ENCODE measurements around the gene UBE2N. TPM values are rescaled to one million over a fixed set of nuclear protein-coding genes. Genes with fewer than 3 reads are reported as not detected.

Gene UBE2N

DNA sequence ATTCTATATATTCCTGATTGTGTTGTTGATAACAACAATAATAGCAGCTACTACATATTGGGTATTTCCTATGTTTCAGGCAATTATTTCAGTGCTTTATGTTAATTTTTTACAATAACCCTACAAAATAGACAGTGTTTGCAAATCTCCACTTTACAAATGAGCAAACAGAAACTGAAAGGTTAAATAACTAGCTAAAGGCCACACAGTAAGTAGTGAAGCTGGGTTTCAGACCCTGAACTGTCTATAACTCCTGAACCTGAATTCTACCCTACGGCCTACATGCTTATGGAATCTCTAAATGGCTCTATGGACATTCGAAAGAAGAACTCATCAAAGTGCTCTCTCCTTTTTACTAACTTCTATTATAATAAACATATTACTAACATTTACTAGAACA is 83.7 kb downstream of the UBE2N start:
- H3K4me1 ChIP-seq (ENCODE audit: control insufficient read depth, low read depth, low read length) = peaks cover 2% of the 10 kb centered on the region
- H2BK5ac ChIP-seq (ENCODE audit: low read length) = no peak overlapping the region
- H3K18ac ChIP-seq (ENCODE audit: low read length) = no peak overlapping the region
- H3K4ac ChIP-seq (ENCODE audit: low read depth, low read length) = no peak overlapping the region
- no peaks in the 10 kb centered on the region for H3K36me3 ChIP-seq (ENCODE audit: control insufficient read depth, insufficient read depth, low read length)
- H3K79me1 ChIP-seq (ENCODE audit: low read length) = no peaks in the 10 kb centered on the region
- H3K9ac ChIP-seq (ENCODE audit: low read length) = no peak overlapping the region
- no peak overlapping the region for H2BK15ac ChIP-seq (replicated peaks; ENCODE audit: low read depth)
- no peak overlapping the region for H3K56ac ChIP-seq (ENCODE audit: low read length)
- no peaks in the 10 kb centered on the region for H3K27me3 ChIP-seq (ENCODE audit: insufficient read depth, low read length, poor library complexity)
- H3K23ac ChIP-seq (ENCODE audit: low read length) = no peak overlapping the region
- WGBS (ENCODE audit: extremely low coverage, insufficient coverage, low lambda C conversion rate) = no CpG with 5 or more reads among the region's 2 CpGs
- H2BK120ac ChIP-seq (ENCODE audit: low read depth, low read length) = no peak overlapping the region
- H3K79me2 ChIP-seq (ENCODE audit: control insufficient read depth, insufficient read depth, low read length) = no peaks in the 10 kb centered on the region
- H2AK5ac ChIP-seq (ENCODE audit: low read length) = no peak overlapping the region
- no peak overlapping the region for H3K4me2 ChIP-seq (ENCODE audit: low read length)
- H4K8ac ChIP-seq (ENCODE audit: low read depth, low read length) = no peak overlapping the region
- H4K5ac ChIP-seq (ENCODE audit: low read length) = no peak overlapping the region
- no peak for DNase-seq
- no peak overlapping the region for H3K4me3 ChIP-seq (ENCODE audit: low read length)
- H3K27ac ChIP-seq (ENCODE audit: low read depth, low read length) = no peak overlapping the region

DNA sequence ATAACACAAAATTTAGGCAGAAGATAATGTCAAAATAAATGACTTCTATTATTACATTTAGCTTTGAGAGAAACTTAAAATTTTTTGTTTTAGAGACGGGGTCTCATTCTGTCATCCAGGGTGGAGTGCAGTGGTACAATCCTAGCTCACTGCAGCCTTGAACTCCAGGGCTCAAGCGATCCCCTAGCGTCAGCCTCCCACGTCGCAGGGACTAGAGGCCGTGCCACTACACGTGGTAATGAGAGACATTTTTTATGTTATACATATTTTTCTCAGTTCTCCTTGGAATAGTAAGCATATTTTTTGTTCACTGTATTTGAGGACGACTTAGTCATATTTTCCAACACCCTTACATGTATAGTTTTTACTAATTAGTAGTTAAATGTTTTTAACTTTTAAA is 85.5 kb downstream of the UBE2N start:
- H3K56ac ChIP-seq (ENCODE audit: low read length) = no peak overlapping the region
- H2BK5ac ChIP-seq (ENCODE audit: low read length) = no peak overlapping the region
- no peak overlapping the region for H4K8ac ChIP-seq (ENCODE audit: low read depth, low read length)
- no peak overlapping the region for H3K4me3 ChIP-seq (ENCODE audit: low read length)
- no peak overlapping the region for H2BK120ac ChIP-seq (ENCODE audit: low read depth, low read length)
- no peak overlapping the region for H3K18ac ChIP-seq (ENCODE audit: low read length)
- no peak overlapping the region for H3K27ac ChIP-seq (ENCODE audit: low read depth, low read length)
- H3K36me3 ChIP-seq (ENCODE audit: control insufficient read depth, insufficient read depth, low read length) = no peaks in the 10 kb centered on the region
- H3K79me2 ChIP-seq (ENCODE audit: control insufficient read depth, insufficient read depth, low read length) = no peaks in the 10 kb centered on the region
- H2AK5ac ChIP-seq (ENCODE audit: low read length) = no peak overlapping the region
- no CpG with 5 or more reads among the region's 8 CpGs for WGBS (ENCODE audit: extremely low coverage, insufficient coverage, low lambda C conversion rate)
- no peak overlapping the region for H3K9ac ChIP-seq (ENCODE audit: low read length)
- DNase-seq = no peak
- no peak overlapping the region for H3K4me2 ChIP-seq (ENCODE audit: low read length)
- H3K4ac ChIP-seq (ENCODE audit: low read depth, low read length) = no peak overlapping the region
- H3K4me1 ChIP-seq (ENCODE audit: control insufficient read depth, low read depth, low read length) = no peaks in the 10 kb centered on the region
- no peak overlapping the region for H2BK15ac ChIP-seq (replicated peaks; ENCODE audit: low read depth)
- H3K27me3 ChIP-seq (ENCODE audit: insufficient read depth, low read length, poor library complexity) = no peaks in the 10 kb centered on the region
- H3K79me1 ChIP-seq (ENCODE audit: low read length) = no peaks in the 10 kb centered on the region
- H3K23ac ChIP-seq (ENCODE audit: low read length) = no peak overlapping the region
- no peak overlapping the region for H4K5ac ChIP-seq (ENCODE audit: low read length)

Small RNA genes within 50 kb of the gene (small RNA-seq; reads per million reads assigned to genes)
- not detected for gene RF00019 (ENCODE audit: insufficient read depth)

All from mesendoderm (in vitro differentiated cells).